GM21423 (cell line): ENCODE results near the gene HADHA.
"Not testable (repeated sequence)": the region's sequence is repeated elsewhere in the genome, so short reads cannot be mapped to it uniquely, and the experiment has no call there.

Experiments used
- ATAC-seq: cut with Tn5 transposase; IDR thresholded peaks from one replicate; pipeline ENCODE4 v1.9.1; 2021; ENCODE audit warnings: mild to moderate bottlenecking, moderate library complexity; ENCODE audit not compliant: unreplicated experiment

The HADHA gene

DNA sequence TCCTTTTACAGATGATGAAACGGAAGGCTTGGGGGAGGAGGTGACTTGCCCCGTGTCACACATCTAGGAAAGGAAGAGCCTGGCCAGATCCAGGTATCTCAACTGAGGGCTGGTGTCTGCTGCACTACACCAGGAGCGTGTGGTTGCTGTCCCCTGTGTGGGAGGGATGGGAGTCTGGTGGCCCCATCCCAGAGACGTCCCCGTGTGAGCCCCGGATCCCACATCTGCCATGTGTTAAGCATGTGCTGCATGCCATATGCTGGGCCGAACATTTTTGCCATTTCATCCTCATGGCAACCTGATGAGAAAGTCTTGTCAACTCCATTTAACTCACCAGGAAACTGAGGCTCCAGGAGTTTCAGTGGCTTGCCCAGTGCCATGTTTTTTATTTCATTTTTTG, 67.3 kb downstream of the HADHA start:
- ATAC-seq, result no peak

DNA sequence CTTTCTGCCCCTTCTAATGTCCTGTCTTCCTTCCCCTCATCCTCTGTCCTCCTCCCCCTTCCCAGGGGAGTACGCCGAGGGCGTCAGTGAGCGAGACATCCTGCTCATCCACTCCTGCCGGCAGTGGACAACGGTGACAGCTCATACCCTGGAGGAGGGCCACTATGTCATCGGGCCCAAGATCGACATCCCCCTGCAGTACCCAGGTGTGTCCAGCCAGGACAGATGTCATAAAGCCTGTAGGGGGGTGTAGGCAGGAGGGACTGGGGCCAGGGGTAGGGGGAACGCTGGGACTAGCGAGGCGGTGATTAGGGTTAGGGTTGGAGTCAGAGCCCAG, 68.2 kb downstream of the HADHA start:
- no peak for ATAC-seq

DNA sequence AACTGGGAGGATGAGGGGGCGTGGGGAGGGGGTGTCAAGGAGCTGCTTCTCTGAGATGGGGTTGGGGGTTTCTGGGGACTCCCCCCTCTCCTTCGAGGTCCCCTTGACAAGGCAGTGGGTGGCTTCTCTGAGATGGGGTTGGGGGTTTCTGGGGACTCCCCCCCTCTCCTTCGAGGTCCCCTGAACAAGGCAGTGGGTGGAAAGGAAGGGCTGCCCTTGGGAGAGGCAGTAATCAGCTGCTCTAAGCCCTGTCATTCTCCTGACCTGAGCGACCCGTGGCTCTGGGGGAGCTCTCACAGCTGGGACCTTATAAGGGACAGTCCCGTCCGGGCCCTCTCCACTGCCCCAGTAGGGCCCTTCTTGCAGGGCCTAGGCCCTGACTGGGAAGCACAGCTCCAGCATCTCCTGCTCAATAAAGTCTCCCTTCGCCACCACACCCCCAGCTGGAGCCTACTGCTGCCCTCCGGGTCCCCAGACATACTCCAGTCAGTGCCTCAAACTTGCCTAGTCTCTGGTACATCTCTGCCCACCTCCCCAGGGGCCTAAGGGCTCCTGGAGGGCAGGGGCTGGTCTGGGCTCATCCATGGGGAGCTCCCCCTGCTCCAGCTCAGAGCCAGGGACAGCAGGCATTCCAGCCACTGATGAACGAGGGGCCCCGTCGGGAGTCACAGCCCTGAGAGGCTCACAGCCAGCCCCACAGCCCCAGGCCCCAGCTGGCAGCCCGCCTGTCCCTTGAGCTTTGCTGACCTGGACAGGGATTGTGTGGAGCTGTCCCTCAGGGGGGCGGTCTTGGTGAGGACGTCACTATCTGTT, 68.8 kb downstream of the HADHA start:
- ATAC-seq, result no peak

DNA sequence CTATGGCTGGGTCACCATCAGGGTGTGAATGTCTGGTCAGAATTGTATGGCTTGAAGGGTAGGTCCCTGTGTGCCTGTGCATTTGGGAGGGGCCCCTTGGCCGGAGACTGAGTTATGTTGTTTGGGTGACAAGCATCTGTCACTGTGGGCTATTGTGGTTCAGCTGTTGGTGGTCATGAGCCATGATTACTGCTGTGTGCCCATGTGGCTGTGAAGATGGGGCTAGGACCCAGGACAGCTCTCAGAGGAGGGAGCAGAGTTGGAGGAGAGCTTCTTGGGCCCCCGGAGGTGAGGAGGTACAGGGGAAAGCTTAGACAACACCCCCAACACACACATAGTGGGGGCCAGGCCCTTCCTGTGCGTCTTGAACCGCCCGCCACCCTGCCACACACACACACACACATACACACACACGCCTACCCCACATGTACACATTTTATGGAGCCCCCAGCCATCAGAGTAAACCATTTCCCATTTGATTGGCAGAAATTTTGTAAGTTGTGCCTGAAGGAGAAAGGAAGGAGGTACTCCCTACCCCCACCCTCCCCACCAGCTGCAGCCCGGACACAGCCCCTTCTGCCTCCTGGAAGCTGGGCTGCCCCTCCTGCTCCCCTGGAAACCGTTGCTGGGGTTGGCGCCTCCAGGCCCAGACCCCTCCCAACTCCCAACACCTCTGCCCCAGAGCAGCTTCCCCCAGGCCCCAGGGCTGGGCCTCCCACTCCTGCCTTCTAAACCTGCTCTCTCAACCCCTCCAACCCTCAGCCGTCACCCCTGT, 69.6 kb downstream of the HADHA start:
- no peak for ATAC-seq

DNA sequence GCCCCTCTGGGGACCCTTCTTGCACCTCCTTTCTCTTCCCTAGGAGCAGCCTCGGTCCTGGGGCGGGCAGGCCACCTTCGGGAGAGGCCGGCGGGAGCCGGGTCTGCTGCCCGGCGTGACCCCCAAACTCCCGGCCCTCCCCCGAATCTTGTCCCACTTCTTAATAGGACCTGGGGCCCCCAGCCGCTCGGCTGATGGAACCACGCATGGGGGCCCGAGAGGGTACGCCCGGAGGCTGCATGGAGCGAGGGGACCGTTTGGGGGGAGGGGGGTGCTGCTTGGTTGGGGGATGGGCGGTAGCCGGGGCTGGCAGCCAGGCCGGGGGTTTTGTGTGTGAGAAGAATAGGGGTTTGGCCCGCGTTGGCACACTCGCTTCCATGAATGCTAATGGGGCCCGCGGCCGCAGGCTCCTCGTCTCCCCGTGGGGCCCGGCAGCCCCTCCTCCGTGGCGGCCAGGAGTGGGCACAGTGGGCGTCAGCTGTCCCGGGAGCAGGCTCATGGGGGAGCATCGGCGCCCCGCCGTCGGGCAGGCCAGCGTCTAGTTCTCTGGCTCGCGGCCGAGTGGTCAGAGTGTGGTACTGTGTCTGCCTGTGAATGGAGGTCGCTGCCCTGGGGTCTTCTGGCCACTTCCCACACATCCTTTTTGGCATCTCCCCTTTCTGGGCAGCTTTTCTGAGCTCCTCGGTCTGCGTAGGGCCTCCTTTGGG, 70.5 kb downstream of the HADHA start:
- no peak for ATAC-seq

DNA sequence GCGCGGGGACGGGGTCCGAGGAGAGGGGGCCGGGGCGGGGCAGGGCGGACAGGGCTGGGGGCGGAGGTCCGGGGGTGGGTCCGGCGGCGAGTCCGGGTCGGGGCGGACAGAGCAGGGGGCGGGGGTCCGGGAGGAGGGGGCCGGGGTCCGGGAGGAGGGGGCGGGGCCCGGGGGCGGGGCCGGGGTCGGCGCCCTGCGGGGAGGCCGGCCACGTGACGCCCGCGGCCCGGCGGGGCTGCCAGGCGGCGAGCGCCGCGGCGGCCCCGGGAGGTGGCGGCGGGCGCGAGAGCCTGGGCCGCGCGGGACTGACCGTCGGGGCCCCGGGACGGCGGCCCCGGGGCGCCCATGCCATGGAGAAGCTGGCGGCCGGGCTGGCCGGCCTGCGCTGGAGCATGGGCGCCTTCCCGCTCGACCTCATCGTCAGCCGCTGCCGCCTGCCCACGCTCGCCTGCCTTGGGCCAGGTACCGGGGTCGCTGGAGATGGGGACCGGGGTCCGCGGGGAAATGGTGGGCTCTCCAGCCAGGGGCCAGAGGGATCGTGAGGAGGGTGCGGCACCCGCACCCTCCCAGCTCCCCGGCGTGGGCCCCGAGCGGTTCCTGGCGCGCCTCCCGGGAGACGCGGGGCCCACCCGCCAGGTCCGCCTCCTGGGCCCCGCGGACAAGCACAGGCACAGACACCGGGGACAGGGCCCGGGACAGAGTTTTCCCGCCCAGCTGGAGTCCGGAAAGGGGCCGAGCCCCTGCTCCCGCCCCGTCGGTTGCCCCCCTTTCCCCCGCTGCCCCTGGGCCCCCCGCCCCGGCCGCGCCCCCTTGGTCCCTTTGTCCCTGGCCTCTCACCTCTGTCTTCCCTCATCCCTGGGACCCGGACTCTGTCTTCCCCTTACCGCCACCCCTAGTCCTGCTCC, 71.3 kb downstream of the HADHA start, which contains the start of gene GAREM2:
Gene GAREM2, plus strand, starts transcription at position 218 of the 905 bp plus-strand sequence. Its CDS starts 133 bp downstream, at position 351.
- ATAC-seq, result no peak

DNA sequence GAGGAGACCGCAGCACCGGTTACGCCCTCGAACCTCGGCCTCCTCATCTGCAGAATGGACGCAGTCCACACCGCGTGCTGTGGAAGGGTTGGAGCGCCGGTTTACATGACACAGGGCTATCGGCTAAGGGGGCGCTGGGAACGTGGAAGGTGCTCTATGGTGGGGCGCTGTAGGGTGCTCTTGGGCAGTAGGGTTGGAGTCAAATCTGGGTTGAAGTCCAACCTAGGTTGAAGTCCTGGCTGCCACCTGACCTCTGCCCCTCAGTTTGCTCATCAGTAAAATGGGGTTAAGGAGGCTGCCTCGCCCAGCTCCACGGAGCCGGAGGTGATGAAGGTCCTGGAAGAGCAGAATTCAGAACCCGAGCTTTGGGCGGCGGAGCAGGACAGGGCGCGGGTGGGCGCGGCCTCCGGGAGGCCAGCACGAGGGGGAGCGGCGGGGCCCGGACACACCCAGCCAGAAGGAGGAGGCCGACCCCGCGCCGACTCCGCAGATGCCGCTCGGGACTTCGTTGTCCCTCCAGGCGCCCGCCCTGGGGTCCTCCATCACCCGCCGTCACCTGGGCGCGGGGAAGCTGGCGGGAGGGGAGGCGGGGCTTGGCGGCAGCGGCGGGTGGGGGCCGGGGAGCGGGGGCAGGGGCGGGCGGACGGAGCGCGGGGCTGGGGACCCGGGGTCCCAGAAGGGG, 72.1 kb downstream of the HADHA start:
- no peak for ATAC-seq

DNA sequence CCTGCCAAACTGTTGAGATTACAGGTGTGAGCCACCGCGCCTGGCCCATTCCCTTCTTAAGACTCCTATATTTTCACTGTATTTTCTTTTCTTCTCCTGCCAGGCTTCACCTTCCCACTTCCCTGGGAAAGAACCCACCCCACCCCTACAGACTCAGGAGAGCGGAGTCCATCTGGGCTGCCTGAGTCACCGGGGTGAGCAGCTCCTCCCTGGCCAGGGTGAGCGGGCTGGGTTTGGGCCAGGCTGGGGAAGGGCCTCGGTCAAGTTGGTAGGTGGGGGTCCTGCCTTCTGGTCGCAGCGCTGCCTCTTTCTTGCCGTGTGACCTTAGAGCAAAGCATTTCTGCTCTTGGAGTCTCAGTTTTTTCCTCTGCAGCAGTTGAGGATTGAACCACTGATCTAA, 73.6 kb downstream of the HADHA start:
- no peak for ATAC-seq

DNA sequence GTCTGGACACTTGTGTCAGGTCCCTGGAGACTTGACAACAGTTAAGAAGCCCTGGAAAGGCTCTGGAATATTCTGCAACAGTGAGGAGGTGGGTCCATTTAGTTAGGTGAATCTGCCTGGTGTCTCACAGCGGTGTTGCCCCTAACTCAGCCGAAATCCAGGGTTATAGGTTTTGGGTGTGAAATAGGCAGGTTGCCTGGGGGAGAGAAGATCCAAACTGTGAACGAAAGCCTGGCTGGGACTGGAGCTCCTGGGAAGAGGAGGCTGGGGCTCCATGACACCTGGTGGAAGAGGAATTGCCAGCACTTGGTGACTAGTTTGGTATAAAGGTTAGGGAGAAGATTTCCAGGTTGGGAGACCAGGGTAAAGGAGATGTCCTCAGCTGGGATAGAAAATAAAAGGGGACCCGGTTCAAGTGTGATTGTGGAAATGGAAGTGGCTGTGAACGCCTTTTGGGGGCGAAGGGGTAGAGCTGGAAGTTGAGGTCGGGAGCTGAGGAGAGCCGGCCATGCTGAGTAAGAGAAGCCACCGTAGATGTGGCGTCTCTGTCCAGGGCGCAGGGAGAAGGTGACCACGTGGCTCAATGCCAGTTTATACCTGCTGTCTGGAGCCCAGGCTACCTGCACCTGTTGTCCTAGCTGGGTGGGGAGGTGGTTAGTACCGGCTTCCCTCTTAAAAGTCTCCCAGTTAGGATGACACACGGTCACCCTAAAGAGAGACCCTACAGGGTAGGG, 74.6 kb downstream of the HADHA start:
- no peak for ATAC-seq

DNA sequence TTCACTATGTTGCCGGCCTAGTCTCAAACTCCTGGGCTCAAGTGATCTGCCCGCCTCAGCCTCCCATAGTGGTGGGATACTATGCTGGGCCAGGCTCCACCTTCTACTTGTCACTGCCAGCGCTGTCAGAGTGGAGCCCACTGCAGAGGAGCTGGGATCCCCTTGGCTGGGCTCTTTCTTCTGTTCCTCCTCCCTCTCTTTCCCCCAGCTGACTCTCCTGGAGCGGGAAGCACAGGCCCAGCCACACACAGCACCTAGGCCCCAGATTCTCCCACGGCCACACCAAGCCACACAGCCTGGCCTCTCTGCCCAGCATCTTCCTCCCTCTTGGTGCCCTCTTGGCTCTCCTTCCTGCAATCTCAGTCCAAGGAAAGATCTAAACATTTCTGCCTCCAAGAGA, 75.2 kb downstream of the HADHA start:
- ATAC-seq, result no peak

DNA sequence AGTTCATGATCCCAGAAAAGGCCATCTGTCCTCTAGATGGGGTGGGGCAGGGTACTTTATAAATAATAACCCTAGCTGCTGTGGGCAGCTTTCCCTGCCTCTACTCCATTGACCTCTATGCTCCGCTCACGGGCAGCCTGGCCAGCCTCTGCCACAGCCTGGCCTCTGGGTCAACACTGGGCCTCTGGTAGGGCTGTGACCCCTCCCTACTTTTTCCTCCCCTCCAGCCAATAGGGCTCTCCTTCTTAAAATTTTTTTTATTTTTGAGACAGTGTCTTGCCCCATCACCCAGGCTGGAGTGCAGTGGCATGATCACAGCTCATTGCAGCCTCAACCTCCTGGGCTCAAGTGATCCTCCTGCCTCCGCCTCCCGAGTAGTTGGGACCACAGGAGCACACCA, 75.6 kb downstream of the HADHA start:
- ATAC-seq, result no peak

DNA sequence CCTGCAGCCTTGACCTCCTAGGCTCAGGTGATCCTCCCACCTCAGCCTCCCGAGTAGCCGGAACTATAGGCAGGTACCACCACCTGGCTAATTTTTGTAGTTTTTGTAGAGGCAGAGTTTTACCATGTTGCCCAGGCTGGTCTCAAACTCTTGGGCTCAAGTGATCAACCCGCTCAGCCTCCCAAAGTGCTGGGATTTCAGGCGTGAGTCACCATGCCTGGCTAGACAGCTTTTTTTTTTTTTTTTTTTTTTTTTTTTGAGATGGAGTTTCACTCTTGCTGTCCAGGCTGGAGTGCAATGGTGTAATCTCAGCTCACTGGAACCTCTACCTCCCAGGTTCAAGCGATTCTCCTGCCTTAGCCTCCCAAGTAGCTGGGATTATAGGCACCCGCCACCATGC, 77.9 kb downstream of the HADHA start:
- ATAC-seq, result not testable (repeated sequence)

DNA sequence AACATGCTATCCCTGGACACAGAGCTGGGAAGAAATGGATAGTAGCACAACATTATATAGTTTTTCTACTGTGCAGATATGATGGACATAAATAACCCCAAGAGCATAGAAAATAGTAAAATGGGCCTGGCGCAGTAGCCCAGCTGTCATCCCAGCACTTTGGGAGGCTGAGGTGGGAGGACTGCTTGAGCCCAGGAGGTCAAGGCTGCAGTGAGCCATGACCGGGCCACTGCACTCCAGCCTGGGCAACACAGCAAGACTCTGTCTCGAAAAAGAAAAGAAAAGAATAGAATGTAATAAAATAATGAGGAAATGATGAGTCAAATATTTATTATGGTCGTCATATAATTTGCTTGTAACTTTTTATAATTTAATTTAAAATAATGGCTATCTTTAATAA, 79.0 kb downstream of the HADHA start:
- no peak for ATAC-seq

DNA sequence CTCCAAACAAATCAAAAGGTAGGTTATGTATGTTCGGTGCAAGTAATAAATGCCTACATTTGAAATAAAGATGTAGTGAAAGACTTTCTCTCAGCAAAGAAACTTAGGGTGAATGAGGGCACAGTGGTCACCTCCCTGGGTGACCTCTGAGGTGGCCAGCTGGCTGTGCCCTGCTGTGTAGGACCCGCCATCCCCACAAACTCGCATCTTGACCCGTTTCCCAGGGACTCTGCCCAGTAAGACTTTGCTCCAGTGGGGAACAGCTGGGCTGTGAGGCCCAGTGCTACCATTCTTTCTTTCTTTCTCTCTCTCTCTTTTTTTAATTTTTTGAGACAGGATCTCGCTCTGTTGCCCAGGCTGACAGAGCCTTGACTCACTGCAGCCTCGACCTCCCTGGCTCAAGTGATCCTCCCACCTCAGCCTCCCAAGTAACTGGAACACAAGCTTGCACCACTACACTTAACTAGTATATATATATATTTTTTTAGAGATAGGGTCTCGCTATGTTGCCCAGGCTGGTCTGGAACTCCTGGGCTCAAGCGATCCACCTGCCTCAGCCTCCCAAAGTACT, 79.7 kb downstream of the HADHA start:
- no peak for ATAC-seq

DNA sequence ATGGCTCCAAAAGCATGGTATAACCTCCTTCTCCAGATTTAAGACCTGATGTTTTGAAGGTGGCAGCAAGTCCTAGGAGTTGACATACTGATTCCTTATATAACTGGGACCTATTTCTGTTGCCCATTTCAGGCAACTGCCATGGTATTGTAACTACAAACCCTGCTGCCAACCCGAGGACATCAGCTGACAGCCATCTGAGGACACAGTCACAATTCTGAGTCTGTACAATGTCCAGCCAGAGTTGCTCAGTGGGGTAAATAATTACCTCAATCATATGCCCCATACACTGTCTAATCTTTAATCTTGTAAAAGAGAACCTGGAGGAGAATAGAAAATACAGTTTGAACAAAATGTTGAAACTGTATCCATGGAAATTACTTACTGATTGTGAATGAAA, 80.2 kb downstream of the HADHA start:
- ATAC-seq, result no peak

DNA sequence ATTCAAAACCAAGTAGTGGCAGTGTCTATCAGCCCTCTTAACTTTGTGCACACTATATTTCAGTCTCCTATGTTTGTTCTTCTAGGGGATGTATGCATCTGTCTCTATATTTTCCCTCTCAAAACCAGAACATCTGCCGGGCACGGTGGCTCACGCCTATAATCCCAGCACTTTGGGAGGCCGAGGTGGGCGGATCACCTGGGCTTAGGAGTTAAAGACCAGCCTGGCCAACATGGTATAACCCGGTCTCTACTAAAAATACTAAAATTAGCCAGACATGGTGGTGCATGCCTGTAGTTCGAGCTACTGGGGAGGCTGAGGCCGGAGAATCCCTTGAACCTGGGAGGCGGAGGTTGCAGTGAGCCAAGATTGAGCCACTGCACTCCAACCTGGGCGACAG, 81.5 kb downstream of the HADHA start:
- ATAC-seq, result no peak

DNA sequence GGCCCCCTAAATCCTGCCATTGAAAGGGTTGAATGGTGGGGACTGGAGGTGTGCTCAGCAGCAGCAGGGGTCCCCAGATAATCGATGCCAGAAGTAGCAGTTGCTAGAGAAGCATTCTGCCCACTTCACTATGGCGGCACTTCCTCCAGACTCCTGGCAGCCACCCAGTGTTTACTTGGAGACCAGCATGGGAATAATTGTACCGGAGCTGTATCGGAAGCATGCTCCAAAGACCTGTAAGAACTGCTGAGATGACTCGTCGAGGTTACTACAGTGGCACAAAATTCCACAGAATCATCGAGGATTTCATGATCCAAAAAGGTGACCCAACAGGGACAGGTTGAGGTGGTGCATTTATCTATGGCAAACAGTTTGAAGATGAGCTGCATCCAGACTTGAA, 82.5 kb downstream of the HADHA start:
- ATAC-seq, result no peak

DNA sequence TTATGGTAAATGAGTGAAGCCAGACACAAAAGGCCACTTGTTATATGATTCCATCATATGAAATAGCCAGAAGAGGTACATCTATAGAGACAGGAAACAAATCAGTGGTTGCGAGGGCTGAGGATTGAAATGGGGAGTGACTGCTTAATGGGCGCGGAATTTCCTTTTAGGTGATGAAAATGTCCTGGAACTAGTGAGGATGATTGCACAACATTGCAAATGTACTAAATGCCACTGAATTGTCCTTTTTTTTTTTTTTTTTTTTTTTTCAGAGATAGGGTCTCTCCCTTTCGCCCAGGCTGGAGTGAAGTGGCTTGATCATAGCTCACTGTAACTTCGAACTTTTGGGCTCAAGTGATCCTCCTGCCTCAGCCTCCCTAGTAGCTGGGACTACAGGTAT, 86.9 kb downstream of the HADHA start:
- no peak for ATAC-seq

DNA sequence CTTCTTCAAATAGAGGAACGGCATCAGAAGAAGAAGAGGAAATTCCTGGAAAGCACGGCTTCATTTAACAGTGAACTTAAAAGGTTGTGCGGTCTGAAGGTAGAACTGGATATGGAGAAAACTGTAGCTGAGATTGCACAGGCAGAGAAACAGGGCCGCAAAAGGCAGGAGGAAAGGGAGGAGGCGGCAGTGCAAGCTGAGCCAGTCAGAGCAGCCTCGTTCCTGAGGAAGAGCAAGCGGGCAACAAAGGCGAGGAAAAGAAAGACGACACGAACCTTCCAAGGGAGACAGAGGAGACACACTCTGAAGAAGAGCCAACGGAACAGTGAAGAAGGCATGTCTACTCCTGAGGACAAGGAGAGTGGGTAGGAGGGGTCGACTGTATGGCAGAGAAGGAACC, 94.2 kb downstream of the HADHA start:
- no peak for ATAC-seq
